ENCODE measurements around the gene PPP1CB. TPM values are rescaled to one million over a fixed set of nuclear protein-coding genes. Genes with fewer than 3 reads are reported as not detected.

The PPP1CB gene
- 196 TPM for total RNA-seq

DNA sequence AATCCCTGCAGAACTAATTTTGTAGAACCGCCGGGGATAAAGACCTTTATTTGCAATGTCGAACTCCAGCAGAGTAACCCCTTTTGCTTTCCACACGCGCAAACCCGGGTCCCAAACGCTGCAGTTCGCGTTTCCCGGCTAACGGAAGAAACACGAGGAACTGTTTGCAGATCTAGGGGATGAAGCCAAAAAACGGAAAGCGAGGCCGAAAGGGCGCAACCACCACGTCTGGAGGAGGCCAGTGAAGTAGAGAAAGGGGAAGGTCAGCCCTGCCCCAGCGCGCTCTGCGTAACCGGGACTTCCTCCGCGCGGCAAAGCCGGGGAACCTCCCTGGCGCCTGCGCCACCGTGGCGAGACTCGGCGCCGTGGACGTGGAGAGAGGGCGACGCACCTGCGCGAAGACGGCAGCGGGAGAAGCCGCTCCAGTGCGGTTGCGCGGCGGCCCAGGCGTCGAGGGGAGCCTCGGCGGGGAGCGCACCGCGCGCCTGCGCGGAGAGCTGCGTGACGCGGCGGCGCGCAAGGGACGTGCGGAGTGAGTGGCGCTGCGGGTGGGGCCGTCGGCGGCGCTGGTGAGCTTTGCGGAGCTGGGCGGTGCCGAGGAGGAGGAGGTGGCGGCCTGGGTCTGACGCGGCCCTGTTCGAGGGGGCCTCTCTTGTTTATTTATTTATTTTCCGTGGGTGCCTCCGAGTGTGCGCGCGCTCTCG is at the start of gene PPP1CB:
PPP1CB (plus strand) TSS at position 579 of the 704 bp plus-strand sequence. CDS start 295 bp downstream, outside the sequence.
- Histone ChIP-seq H3K9me3 (no peaks in the 10 kb centered on the region), H3K4me1 (peaks cover 15 to 40% of the 10 kb centered on the region in 2 donors), H3K36me3 (no peaks in the 10 kb centered on the region), H3K27ac (peak within 1 kb of the TSS; percentile 100), H3K27me3 (no peaks in the 10 kb centered on the region), H3K4me3 (peak within 1 kb of the TSS; percentile 75 to 89)
- intact Hi-C loops (cut with DNase I): loop anchor here (1.0 to 10.0 kb wide), 5 partner anchors 15 to 357 kb away; partner anchors contain the start of gene FOSL2
- TF ChIP-seq CTCF (IDR thresholded peaks at IDR 0.05): peak; percentile 9 to 34 (median 26)
- peak; percentile 88 to 97 for DNase-seq (ENCODE audit: low spot score in 2 of 2)

- H3K36me3 ChIP-seq: peaks cover 0 to 17% of the 10 kb centered on the region in 2 donors
- H3K9me3 ChIP-seq: no peaks in the 10 kb centered on the region
- intact Hi-C loops (cut with DNase I): no loop called here
- no peak overlapping the region for H3K4me3 ChIP-seq
- peak overlapping the region; percentile 20 to 31 for H3K27ac ChIP-seq
- H3K4me1 ChIP-seq: no peaks in the 10 kb centered on the region
- DNase-seq (ENCODE audit: low spot score in 2 of 2): no peak
- no peak for TF ChIP-seq CTCF (IDR thresholded peaks at IDR 0.05)
- H3K27me3 ChIP-seq: no peaks in the 10 kb centered on the region
Observed at GRCh38 chr2:28702415-28702861, 49.2 kb upstream of the PPP1CB start.

GRCh38 chr2:28702878-28703277 is 48.8 kb upstream of the PPP1CB start:
- no peaks in the 10 kb centered on the region for H3K9me3 ChIP-seq
- no peaks in the 10 kb centered on the region for H3K4me1 ChIP-seq
- peak overlapping the region; percentile 20 to 31 for H3K27ac ChIP-seq
- TF ChIP-seq CTCF (IDR thresholded peaks at IDR 0.05): no peak
- DNase-seq (ENCODE audit: low spot score in 2 of 2): no peak
- peaks cover 0 to 17% of the 10 kb centered on the region in 2 donors for H3K36me3 ChIP-seq
- no peaks in the 10 kb centered on the region for H3K27me3 ChIP-seq
- no peak overlapping the region for H3K4me3 ChIP-seq
- intact Hi-C loops (cut with DNase I): no loop called here

DNA sequence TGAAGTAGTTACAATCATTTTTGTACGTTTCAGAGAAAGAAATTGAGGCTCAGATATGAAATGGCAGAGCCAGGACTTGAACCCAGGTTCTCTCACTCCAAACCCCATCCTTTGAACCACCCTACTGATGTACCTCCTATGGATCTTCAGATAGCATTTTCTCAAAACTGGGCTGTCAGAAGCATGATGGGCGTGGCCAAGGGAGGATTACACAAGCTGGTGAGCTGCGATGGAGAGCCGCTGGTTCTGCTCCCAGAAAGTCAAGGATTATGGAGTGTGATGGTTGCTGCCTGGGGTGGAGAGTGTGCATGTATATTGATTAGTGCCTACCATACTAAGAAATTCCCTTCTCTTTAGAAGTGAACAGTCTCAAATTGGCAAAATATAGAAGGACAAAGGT is 47.0 kb upstream of the PPP1CB start:
- Histone ChIP-seq H3K9me3 (no peaks in the 10 kb centered on the region), H3K27me3 (no peaks in the 10 kb centered on the region), H3K27ac (no peak overlapping the region), H3K36me3 (peaks cover 0 to 17% of the 10 kb centered on the region in 2 donors), H3K4me1 (no peaks in the 10 kb centered on the region), H3K4me3 (no peak overlapping the region)
- no peak for DNase-seq (ENCODE audit: low spot score in 2 of 2)
- intact Hi-C loops (cut with DNase I): no loop called here
- no peak for TF ChIP-seq CTCF (IDR thresholded peaks at IDR 0.05)

DNA sequence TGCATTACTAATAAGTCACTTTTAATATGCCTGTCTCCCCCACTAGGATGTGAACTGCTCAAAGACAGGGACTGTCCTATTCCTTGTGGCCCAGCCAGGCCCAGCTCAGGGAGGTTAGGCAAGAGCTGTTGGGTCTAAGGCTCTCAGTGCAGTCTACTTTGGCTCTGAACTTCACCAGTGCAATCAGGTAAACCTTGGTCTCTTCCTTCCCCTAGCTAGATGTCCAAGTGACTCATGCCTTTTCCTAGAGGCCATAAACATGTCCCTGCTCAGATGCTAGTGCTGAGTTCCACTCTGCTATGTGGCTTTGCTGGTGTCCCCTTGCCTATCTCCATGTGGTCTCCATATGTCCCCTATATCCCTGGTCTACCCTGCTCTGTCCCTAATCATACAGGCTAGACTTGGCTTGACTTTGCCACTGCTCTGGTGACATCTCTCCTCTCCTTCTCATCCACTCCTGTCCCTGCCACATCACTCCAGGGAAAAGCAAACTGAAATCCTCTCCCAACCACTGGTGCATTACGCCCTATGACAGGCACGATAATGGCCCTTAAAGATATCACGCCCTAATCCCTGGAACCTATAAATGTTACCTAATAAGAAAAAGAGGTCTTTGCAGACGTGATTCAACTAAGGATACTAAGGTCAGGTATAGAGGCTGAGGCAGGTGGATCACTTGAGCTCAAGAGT is 45.7 kb upstream of the PPP1CB start:
- intact Hi-C loops (cut with DNase I): no loop called here
- DNase-seq (ENCODE audit: low spot score in 2 of 2): no peak
- TF ChIP-seq CTCF (IDR thresholded peaks at IDR 0.05): no peak
- Histone ChIP-seq H3K27ac (no peak overlapping the region), H3K27me3 (no peaks in the 10 kb centered on the region), H3K9me3 (no peaks in the 10 kb centered on the region), H3K36me3 (peaks cover 0 to 17% of the 10 kb centered on the region in 2 donors), H3K4me1 (no peaks in the 10 kb centered on the region), H3K4me3 (no peak overlapping the region)
